ENCODE data around the gene KLK12.
"Not testable (repeated sequence)": the region's sequence is repeated elsewhere in the genome, so short reads cannot be mapped to it uniquely, and the experiment has no call there.

The KLK12 gene

DNA sequence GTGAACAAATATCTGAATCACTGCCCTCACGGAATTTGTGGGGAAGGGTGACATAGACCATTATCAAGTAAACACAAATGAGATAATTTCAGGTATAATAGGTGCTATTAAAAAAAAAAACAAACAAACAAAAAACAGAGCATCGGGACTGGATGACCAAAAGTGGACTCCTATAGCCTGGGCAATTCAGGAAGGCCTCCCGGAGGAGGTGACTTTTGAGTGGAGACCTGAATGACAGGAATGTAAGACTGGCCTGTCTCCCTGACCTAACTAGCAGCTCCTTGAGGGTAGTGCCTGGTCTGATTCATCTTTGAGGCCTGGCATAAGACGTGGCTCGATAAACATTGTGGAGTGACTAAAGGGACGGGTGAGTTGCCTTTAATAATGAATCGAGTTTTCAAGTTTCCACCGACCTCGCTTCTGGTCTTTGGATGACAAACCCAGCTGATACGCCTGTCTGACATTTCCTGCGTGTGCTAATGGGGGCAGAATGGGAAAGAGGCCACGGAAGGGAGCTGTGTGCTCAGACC is 22.1 kb downstream of the KLK12 start:
- DNase-seq: no peak

DNA sequence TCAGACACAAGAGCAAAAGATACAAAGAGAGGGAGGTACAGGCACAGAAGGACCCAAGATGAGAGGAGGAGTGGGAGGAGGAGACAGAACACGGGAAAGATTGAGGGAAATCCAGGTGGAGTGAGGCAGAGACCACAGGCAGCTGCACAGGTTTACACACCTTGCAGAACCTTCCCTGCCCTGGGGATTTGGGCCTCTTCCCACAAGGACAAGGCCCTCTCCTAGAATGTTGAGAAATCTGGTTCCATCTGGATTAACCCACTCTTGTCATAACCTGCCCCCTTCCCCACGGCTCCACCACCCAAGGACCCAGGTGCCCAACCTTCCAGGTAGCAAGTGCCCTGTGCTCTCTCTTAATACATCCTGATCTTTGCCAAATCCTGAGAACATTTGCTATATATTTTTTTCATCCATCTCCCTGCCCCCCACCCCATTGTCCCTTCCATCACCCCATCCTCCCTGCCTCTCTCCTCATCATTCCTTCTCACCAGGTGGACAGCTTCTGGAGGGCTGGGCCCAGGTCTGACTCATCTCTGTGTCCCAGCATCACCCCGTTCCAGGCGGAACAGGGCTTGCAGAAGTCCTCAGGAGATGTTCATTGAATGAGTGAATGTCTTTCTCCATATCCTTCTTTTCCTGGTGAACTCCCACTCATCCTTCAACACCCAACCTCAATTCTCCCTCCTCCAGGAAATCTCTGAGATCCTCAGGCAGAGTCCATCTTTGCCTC is 24.6 kb downstream of the KLK12 start:
- no peak for DNase-seq

DNA sequence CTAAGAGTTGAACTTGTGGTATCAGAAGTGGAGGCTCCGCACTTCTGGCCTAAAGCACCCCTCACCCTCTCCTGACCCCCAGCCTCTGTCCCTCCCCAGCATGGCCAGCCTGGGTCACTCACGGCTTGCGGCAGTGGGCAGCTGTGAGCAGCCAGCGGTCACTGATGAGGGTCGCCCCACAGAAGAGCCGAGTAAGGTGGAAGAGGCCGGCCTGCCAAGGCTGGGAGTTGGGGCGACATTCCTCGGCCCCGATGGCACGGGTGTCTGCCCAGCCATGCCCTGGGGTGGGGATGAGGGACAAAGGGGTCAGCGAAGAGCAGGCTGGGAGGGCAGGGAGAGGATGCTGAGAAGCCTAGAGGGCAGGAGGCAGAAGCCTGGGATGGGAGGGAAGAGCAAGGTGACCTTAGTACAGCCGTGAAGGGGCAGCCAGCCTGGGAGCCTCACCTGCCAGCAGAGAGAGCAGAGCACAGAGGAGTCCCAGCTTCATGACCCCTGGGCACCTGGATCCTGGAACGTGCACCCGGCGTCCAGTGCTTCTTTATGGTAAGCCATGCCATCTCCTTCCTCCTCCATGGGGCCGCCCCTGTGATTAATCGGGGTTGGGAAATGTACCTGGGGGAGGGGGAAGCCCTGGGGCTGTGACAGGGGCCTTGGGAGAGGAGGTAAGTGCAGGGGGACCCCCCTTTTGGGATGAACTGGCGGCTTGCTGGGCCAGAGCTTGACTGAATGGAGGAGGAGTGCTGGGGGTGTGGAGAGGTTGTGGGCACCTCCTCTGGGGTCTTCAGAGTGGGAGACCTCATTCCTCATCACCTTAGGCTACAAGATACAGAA is 25.5 kb downstream of the KLK12 start:
- DNase-seq: no peak

DNA sequence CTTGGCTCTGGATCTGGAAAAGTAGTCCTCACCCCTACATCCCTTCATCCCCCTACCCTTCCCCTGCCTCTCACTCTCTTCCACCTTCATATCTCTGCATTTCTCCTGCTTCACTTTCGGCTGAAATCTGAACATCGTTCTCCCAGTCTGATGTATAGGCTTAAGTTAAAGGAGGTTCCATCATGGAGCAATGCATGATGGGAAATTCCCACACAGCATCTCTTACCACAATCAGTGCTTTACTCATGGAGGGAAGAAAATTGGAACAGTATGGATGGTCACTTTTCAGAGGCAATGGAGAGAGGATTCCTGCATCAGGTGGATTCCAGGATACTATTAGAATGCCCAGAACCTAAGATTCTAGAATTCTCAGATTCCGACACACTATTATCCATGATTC is 27.3 kb downstream of the KLK12 start:
- DNase-seq: no peak

DNA sequence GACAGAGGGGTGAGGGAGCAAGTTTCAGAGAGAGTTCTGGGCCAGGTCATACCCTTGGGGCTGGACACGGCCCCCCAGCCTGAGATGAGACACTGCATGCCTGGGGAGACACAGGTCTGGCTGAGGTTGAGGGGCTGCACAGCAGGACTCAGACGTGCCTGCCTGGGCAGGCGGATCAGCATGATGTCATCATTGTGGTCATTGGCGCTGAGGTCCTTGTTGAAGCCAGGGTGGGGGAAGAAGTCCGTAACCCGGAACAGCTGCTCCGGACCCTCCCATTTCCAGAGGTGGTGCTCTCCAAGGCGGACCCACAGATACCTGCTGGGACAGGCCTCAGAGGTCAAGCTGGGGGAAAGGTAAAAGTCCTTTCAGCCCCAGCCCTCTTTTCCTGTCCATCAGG is 28.4 kb downstream of the KLK12 start:
- no peak for DNase-seq

DNA sequence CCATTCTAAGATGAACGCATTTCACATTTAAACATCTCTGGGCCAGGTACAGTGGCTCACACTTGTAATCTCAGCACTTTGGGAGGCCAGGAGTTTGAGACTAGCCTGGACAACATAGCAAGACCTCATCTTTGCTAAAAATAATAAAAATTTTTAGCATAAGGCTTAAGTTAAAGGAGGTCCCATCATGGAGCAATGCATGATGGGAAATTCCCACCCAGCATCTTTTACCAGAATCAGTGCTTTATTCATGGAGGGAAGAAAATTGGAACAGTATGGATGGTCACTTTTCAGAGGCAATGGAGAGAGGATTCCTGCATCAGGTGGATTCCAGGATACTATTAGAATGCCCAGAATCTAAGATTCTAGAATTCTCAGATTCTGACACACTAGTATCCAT is 29.6 kb downstream of the KLK12 start:
- DNase-seq: no peak

DNA sequence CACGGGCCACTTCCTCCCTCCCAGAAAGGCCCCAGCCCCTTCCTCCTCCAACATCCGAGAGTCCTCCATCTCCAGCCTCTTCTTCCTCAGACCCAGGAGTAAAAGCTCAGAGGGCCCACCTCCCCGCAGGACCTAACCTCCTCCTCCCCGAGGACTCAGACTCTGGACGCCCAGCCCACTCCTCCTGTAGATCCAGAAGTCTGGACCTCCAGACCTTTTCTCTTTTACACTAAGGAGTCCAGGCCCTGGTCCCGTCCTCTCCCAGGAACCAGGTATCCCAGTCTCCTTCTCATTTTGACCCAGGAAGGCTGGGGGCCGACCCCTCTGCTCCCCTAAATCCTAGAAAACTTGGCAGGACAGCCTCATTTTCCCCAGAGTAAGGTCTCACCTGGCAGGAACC is 31.5 kb downstream of the KLK12 start:
- no peak for DNase-seq

DNA sequence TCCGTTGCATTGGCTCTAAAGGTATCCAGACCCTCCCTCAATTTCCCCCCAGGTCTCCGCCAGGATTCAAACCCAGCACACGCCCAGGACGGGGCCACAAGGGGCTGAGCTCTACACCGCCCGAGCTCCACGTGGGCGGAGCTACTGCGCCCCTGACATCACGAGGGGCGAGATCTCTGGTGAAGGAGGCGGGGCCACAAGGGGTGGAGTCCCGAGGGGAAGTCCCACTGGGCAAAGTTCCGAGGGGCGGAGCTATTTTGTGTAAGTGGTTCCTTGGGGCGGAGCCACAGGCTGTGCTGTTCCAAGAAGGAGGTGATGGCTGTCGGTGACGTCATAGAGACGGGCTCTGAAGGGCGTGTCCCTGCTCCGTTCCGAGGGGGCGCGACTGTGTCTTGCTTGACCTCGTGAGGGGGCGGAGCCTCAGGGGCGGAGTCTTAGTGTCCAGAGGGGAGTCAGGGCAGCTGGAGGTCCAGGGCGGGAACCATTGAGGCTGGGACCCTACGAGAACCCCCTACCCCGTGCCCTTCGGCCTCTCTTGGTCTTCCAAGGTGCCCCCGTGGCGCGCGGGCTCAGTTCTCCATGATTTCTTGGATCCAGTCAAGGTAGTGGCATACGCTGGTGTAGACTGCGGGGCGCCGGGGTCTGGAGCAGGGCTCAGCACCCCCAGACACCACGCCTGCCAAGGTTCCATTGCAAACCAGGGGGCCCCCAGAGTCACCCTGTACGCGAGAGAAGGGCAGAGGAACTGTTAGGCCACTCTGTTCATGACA is 32.1 kb downstream of the KLK12 start:
- no peak for DNase-seq

DNA sequence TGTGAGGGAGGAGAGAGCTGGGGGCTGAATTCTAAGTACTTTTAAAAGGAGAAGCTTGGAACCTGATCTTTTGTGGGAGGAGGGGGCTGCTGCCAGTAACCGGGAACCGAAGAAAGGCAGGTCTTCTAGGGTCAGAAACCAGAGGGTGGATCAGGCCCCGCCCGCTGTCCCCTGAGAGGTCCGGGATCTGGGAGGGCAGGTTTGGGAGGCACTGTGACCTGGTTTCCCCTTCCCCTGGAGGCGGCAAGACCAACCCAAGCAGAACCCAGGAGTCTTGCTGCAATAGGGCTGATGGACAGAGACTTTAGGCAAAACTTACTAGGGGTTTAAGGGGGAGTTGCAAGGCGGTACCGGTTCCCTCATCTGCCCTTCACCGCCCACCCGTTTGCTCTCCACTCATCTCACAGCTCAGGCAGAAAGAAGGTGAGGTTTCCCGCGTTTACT is 32.7 kb downstream of the KLK12 start:
- no peak for DNase-seq

DNA sequence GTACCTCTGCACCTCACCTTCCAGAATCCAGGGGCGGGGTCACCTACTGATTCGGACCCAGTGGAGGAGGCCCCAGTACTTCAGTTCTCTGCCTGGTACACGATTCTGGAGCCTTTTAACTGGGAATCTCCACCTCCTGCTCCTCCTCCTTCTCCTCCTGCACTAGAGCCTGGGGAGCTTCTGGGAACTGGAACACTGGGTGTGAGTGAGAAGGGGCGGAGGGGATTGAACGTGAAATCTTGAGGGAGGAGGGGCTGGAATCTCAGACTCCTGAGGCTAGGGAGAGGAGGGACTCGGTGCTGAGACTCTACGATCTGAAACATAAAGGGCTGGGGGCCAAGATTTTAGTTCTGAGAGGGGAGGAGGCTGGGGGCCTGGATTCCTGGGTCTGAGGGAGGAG is 33.3 kb downstream of the KLK12 start, which contains the start of gene KLK8:
Gene KLK8 (minus strand): TSS at position 90 of the 400 bp plus-strand sequence. CDS start 437 bp downstream, outside the sequence.
- no peak for DNase-seq

DNA sequence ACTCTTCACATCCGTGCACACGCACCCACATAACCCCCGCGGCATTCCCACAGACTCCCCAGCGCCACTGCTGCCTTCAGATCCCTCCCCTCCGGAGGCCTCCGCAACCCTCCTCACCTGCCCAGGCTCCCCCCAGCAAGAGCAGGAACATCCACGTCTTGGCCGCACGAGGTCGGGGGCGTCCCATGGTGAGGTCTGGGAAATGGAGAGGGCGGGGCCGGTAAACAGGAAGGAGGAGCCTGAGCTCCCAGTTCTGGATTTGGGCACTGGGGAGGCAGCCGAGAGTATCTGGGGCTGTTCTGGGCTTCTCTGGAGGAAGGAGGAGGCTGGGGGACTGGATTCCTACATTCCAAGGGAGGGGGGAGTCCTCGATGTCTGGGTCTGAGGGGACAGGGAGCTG is 33.8 kb downstream of the KLK12 start:
- DNase-seq: no peak

DNA sequence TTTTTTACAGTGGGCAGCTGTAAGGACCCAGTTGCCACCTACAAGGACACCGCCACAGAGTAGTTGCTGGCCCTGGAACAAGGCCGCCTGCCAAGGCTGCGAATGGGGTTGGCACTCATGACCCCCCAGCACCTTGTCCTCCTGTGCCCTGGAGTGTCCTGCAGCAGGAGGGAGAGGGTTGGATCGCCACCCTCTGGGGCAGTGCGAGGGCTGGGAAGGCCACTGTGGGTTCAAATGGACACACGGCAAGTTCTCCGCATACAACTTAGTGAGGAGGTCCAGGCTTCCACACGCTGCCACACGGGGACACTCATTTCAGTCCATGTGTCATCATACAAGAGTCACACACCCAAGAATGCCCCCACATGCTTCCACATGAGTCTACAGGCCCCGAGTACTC is 34.4 kb downstream of the KLK12 start:
- no peak for DNase-seq

DNA sequence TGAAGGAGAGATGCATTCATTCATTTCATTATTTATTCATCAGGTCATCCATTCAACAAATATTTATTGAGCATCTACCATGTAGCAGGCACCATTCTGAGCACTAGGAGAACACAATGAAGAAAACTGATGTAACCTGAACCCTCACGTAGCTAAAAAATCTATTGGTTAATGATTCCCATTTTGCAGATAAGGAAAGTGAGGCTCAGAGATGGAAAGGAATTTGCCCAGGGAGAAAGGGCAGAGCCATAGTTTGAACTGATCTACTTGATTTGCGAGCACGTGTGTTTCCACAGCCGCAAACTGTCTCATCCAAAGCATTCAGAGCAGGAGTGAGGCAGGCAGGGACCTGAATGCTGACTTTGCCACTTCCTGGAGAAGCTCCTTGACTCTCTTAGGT is 36.1 kb downstream of the KLK12 start:
- DNase-seq: no peak

DNA sequence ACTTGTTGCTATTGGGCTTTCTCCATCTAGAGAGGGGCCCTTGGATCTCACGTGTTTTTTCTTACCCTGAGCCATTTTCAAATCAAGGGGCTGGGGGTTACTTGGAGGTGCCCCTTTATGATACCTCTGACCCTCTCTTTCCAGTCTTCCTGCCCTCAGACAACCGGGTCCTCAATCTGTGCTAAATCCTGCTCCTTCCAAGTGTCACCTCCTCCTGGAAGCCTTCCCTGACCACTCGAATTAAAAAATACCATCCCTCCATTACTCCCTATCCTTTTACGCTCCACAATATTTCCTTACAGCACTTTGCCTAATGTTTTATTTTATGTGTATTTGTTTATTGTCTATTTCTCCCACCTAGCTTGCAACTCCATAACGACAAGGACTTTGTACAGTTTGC is 36.7 kb downstream of the KLK12 start:
- no peak for DNase-seq

DNA sequence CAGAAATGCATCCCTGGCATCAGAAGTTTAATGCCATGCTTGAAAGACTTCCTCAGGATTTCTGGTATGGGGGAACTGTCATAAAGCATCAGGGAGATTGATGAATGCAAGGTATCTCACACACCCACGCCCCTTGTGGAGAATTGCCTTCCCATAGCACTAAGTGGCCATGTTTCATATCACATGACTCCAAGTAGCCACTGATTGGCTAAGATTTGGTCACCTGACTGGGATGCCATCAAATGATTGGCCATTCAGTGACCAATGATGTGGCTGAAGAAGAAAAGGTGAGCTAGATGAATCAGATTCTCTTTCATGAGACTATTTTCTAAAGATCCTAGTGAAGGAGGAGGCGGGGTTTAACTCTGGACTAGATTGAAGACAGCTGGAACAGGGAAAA is 40.7 kb downstream of the KLK12 start:
- DNase-seq: no peak

DNA sequence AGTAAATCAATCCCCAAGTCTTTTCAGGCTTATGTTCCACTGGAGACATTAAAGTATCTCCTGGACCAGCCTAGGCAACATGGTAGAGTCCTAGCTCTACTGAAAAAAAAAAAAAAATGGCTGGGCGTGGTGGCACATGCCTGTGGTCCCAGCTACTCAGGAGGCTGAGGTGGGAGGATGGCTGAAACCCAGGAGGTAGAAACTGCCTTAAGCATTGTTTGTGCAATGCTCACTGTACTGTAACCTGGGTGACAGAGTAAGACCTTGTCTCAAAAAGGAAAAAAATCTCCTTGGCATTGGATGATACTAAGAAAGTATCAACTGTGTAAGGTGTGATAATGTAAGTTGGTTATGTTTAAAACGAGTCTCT is 42.2 kb downstream of the KLK12 start:
- no peak for DNase-seq

DNA sequence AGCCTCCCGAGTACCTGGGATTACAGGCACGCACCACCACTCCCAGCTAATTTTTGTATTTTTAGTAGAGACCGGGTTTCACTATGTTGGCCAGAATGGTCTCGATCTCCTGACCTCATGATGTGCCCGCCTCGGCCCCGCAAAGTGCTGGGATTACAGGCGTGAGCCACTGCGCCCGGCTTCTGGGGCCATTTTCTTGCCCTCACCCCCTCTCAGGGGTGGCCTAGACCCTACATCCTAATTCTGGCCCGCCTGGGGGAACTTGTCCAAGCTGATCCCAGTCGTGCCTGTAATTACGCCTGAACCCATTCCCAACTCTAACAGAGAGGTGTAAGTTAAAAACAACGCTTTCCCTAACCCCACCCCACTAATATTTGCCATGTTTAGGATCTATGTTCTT is 50.4 kb downstream of the KLK12 start:
- not testable (repeated sequence) for DNase-seq

DNA sequence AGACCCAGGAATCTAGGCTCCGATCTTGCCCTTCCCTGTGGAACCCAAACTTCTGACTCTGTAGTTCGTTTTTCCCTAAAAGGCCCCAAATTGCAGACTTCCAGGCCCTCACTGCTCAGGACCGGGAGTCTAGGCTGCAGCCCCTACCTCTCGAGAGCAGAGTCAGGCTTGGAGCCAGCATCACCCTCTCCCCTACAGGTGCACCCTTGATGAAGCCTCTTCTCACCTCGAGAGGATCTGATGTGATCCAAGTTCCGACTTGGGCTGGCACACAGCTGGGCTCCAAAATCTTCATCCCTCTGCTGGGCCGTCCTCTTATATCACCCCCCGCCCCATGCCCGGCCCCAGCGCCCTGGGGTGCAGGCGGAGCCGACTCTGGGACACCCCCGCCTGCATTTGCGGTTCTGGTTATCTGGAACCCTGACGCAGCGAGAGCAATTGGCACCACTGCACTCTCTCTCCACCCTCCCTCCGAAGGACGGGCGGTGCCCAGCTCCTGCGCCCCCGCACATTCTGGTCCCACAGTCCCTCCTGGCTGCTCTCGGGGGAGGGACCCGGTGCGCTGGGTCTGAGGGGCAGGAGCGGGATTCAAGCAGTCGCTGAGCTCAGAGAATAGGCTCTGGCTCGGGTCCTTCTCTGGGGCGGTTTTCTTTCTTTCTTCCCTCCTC is 51.0 kb downstream of the KLK12 start, which contains the start of gene KLK7:
Gene KLK7 (minus strand): TSS at position 293 of the 668 bp plus-strand sequence. CDS start 1,518 bp downstream, outside the sequence.
- no peak for DNase-seq

DNA sequence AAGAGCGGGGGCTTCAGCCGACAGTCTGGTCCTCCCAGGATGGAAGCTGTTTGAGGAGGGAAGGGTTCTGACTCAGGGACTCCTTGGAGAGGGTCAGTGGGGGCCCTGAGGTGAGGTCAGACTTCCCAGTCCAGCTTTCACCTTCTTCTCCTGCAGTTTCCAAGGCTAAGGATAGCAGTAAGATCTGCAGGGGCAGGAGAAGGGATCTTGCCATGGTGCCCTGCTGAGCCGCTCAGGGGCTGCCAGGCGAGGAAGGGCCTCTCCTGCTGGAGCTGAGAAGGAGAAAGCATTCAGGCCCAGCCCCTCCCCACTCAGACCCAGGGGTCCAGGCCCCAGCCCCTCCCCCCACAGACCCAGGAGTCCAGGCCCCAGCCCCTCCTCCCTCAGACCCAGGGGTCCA is 52.6 kb downstream of the KLK12 start:
- no peak for DNase-seq

DNA sequence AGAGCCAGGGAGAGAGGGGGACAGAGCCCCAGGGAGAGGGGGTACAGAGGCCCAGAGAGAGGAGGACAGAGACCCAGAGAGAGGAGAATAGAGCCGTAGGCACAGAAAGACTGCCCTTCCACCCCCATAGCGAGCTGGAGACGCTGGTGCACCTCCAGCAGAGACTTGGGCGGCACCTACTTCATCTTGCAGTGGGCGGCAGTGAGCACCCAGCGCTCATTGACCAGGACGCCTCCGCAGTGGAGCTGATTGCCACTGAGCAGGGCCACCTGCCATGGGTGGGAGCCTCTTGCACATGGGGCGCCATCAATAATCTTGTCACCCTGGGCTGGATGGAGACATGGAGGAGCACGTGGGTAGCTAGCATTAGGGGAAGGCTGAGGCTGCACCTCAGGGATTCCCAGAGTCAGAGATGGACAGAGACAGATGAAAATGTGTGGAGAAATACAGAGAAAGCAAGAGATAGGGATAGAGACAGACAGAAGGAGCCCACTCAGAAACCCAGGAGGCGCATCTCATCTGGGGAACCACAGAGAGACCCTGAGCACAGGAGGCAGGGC is 53.1 kb downstream of the KLK12 start:
- no peak for DNase-seq

DNA sequence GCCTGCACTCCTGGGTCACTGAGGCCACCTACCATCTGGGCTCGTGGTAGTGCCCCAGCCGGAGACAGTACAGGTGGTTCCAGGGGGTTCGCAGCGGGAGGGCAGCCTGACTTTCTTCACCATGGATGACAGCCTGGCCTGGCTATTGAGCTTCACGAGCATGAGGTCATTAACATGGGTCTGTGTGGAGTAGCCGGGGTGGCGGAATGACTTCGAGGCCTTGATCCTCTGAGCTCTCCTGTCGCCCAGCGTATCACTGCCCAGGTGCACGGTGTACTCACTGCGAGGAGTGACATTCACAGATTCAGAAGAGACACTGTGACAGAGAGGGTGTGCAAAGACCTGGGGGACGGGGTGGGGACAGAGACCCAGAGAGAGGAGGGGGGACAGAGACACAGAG is 54.6 kb downstream of the KLK12 start:
- DNase-seq: no peak

DNA sequence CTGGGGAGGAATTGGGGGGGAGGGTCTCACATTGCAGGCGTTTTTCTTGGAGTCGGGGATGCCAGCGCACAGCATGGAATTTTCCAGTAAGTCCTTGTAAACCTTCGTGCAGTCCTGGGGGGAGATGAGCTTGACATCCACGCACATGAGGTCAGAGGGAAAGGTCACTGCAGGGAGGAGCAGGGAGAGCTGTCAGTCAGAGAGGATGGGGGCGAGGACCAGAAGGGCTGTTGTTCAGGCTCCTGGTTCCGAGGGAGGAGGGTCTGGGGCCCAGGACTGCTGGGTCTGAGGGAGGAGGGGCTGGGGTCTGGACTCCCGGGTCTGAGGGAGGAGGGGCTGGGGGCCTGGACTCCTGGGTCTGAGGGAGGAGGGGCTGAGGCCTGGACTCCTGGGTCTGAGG is 55.0 kb downstream of the KLK12 start:
- DNase-seq: no peak

Data from stimulated activated naive CD4-positive, alpha-beta T cell treated with Interleukin-2 at 50 U/mL for 16 hours (primary cell).